ENCODE data around the gene PRKCE.

- TF ChIP-seq CTCF (IDR thresholded peaks at IDR 0.05): no peak
- TF ChIP-seq POLR2A (IDR thresholded peaks at IDR 0.05): no peak
Measured at GRCh38 chr2:45889053-45889452, 237.6 kb downstream of the PRKCE start.
